ENCODE measurements around the gene ZC3H18.

DNA sequence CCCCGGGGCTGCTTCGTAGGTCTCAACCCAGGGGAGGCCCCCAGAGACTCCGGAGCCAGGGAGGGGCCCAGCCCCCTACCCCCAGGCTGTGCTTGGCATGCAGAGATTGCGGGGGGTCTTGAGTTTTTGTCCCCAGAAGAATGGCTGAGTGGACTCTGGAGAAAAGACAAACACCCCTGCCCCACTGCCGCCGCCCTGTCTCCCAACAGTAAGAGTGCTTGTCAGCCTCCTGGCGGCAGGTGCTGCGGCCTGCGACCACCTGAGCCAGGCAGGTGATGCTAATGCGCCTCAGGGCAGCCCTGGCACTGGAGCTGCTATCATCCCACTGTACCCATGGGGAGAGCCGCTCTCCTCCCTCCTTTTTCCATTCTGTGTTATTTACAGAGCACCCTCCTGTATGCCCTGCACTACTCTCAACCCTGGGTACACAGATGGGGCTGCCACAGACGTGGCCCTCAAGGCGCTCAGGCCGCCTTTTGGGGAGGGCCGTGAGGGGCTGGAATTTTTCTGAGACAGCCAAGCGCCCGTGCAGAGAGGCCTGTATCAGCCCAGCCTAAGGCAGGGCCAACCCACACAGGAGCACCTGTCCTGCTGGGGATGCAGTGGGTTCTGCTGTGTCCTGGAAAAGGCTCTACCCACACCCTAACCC lies 65.6 kb downstream of the ZC3H18 start:
- TF ChIP-seq YY1 (IDR thresholded peaks at IDR 0.05; ENCODE audit: insufficient read depth, insufficient read length), result no peak
- TF ChIP-seq SUZ12 (IDR thresholded peaks at IDR 0.05; ENCODE audit: extremely low read depth, insufficient read depth, insufficient read length), result no peak
